SK-N-SH (cell line): ENCODE data around the gene ZMYND8.

ENCODE experiments used
- CTCF ChIP-seq: fragments of 200-600 bp; sonication (generic); IDR thresholded peaks from 2 replicates; pipeline ENCODE4 v1.6.1; 2017; ENCODE audit warnings: antibody characterized with exemption, mild to moderate bottlenecking, moderate library complexity
- MXI1 ChIP-seq: IDR thresholded peaks from 2 replicates; pipeline ENCODE4 v1.6.1; 2012; ENCODE audit warnings: mild to moderate bottlenecking, low read depth, low read length, improper control_type of control experiment

- TF ChIP-seq CTCF: no peak
- TF ChIP-seq MXI1: no peak
Measured at GRCh38 chr20:47266847-47267515, 89.5 kb downstream of the ZMYND8 start.
